LNCaP clone FGC (cell line): ENCODE results near the gene DRGX.
A peak's percentile ranks its signal among the peaks of the same experiment; 100 is the strongest.

Experiments used
- DNase-seq: peaks from one replicate; pipeline ENCODE4 v3.0.0-alpha.2; 2011; ENCODE audit warnings: low read depth
- H3K4me3 ChIP-seq: 2 replicates; pipeline ENCODE4 v1.5.1; 2011; ENCODE audit warnings: mild to moderate bottlenecking, low read depth, low read length, control low read depth
- TF ChIP-seq, protein P1 (sequence below): IDR thresholded peaks from 2 replicates; pipeline ENCODE4 v1.5.1; 2012; ENCODE audit warnings: mild to moderate bottlenecking; ENCODE audit not compliant: control insufficient read depth, insufficient read depth; ENCODE audit errors: extremely low read depth

DRGX gene

DNA sequence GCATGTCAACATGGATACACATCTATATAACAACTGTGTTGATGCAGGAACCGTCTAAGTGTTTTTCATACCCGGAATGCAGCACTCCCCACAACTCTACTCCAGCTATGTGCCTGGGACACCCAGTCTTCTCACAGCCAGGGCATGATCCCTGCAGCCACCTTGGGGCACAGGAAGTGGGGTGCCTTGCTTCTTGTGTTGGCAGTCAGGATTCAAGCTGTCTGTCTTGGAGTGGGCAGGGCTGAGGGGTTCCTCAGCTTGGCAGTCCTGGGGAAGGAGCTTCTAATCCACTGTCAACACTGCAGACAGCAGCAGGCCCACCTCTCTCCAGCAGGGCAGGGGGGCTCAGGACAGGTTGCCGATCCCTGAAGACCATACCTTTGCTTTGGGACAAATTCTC is 41.3 kb downstream of the DRGX start:
- TF ChIP-seq, protein P1, sequence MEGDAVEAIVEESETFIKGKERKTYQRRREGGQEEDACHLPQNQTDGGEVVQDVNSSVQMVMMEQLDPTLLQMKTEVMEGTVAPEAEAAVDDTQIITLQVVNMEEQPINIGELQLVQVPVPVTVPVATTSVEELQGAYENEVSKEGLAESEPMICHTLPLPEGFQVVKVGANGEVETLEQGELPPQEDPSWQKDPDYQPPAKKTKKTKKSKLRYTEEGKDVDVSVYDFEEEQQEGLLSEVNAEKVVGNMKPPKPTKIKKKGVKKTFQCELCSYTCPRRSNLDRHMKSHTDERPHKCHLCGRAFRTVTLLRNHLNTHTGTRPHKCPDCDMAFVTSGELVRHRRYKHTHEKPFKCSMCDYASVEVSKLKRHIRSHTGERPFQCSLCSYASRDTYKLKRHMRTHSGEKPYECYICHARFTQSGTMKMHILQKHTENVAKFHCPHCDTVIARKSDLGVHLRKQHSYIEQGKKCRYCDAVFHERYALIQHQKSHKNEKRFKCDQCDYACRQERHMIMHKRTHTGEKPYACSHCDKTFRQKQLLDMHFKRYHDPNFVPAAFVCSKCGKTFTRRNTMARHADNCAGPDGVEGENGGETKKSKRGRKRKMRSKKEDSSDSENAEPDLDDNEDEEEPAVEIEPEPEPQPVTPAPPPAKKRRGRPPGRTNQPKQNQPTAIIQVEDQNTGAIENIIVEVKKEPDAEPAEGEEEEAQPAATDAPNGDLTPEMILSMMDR = no peak
- no peak for DNase-seq
- H3K4me3 ChIP-seq = no peak overlapping the region

DNA sequence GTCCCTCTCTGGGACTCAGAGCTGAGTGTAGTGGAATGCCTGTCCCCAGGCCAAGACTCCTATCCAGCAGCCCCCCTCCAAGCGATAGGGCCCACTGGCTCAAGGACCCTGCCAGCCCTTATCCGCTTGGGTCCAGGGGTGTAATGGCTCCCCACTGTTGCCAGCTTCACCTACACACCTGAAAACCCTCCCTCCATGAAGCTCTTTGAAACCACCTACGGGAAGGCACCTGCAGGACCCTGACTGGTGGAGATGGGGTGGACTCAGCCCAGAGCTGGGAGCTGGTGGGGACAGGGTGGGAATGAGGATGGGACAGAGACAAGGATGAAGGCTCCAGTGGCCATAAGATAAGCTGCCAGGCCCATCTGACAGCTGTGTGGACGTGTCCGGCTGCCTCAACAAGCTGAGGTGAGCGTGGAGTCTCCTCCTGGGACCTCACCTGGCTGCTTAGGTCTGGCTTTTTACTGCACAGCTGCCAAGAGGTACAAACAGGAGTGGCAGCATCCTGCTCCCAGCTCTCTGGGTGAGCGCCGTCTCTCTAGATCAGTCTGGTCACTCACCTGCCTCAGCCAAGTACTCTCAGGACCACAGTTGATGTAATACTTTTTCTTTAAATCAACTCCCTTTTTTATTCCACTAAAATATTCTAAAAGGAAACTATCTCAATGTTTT is 41.9 kb downstream of the DRGX start:
- no peak for DNase-seq
- TF ChIP-seq, protein P1 = no peak
- H3K4me3 ChIP-seq = no peak overlapping the region

DNA sequence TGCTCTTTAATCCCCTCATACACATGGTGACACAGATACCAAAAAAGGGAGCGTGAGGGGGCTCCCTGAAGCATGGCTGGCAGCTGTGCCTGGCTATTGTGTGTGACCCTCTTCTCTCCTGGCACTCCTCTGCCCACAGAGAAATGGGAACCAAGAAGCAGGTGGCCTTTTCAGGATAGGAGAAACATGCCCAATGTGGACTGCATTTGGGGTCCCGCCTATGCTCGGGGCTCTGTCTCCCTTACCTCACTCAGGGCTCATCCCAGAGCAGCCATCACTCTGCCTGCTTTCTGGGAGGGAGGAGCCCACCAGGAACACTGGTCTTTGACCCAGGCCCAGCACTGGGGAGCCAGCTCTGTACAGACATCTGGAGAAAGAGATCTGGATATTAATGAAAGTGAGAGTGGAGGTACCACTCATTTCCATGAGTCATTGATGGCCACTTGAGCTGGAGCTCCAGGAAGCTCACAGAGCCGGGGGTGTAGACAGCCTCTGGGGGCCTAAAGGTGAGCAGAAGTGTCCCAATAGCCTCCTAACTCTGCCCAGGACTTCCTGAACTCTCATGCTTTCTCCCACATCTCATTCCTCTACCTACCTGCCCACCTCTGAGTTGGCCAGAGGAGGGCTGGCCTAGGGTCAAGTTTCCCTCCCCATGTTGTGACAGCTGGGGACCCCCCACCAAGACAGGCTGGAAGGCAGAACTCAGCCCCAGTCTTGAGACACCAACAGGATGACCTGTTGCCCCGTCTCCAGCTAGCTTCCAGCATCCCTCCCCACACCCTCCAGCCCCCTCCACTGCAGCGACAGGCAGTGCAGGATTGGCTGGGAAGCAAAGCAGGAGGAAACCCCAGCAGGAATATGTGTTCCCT is 42.6 kb downstream of the DRGX start:
- no peak overlapping the region for H3K4me3 ChIP-seq
- TF ChIP-seq, protein P1 = no peak
- DNase-seq = no peak

DNA sequence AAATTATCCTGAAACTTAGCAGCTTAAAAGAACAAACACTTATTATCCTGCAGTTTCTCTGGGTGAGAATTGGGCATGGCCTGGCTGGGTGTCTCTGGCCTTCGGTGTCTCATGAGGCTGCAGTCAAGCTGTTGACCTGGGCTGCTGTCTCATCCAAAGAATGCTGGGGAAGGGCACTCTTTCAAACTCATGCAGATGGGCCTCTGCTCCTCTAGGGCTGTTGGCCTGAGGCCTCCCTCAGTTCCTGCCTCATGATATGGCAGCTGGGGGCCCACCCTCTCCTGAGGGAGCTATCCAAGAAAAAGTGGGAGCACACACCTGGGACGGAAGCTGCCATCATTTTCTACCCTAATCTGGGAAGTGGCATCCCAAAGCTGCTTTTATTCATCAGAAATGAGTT is 43.6 kb downstream of the DRGX start:
- no peak overlapping the region for H3K4me3 ChIP-seq
- DNase-seq = no peak
- TF ChIP-seq, protein P1 = no peak

DNA sequence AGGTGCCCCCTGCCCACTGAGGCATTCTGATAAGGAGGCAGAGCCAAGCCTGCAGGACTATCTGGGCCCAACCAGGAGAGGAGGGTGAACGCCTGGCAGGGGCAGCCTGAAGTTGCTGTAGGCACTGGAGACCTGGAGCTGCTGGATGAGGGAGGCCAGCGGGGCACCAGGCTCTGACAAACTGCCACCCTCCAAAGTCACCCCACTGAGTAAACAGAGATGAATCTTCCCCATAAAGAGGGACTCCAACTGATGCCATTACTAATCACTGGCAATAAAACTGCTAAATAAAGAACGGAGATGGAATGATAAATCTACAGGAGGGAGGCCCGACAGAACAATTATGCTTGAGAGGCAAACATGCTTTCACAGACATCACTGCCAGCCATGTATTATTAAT is 44.2 kb downstream of the DRGX start:
- H3K4me3 ChIP-seq = no peak overlapping the region
- peak; percentile 53 for DNase-seq
- TF ChIP-seq, protein P1 = no peak

DNA sequence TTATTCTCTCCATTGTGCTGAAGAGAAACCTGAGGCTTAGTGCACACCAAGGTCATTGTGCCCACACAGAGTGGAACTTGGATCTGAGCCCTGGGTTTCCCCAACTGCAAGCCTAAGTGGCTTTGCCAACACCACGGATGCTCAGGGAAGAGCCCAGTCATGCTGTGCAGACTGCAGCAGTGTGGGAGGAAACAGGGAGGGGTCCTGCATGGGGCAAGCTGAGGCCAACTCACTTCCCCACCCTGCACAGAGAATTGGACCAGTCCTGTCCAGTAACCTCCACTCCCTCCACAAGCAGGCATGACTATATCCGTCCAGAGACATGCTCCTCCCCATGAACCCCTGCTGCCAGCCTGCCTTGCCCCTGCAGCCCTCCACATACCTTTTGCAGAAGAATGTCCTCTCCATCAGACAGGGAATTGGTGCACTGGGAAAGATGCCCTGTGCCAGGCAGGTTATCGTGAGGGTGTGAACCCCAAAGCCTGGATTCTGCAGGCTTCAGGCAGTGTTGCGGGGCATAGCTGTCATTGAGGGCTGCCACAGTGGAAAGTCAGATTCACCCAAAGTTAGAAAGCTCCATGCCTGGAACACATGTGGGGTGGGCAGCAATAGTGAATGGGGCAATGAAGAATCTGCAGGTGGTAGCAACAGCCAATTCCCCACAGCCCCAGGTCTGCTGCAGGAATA is 44.9 kb downstream of the DRGX start:
- no peak for DNase-seq
- no peak overlapping the region for H3K4me3 ChIP-seq
- TF ChIP-seq, protein P1 = no peak
